HL-60 (cell line): ENCODE measurements around the gene KCNH1.

ENCODE experiments used
- DNase-seq, 2 experiments: peaks; one replicate each; pipeline ENCODE4 v3.0.0-alpha.2; 2010 to 2020; ENCODE audit warnings: low read depth in 1 of 2, low spot score in 1 of 2
- H3K27ac ChIP-seq: fragments of 250-450 bp; sonication (Bioruptor Pico); replicated peaks from 2 replicates; pipeline ENCODE4 v1.5.1; 2020; ENCODE audit warnings: mild to moderate bottlenecking, moderate library complexity
- H3K27me3 ChIP-seq: fragments of 250-450 bp; sonication (Bioruptor Pico); 2 replicates; pipeline ENCODE4 v1.5.1; 2021; ENCODE audit warnings: mild to moderate bottlenecking, moderate library complexity; ENCODE audit not compliant: insufficient read depth, poor library complexity, severe bottlenecking
- H3K4me3 ChIP-seq: replicated peaks from 2 replicates; pipeline ENCODE4 v1.5.1; 2011; ENCODE audit warnings: mild to moderate bottlenecking, control low read depth, low read length; ENCODE audit not compliant: insufficient read depth
- GABPA ChIP-seq: IDR thresholded peaks from 2 replicates; pipeline ENCODE4 v1.6.1; 2012; ENCODE audit warnings: low read depth
- POLR2AphosphoS5 ChIP-seq: IDR thresholded peaks from 2 replicates; pipeline ENCODE4 v1.6.1; 2012; ENCODE audit warnings: low read depth
- SPI1 ChIP-seq: IDR thresholded peaks from 2 replicates; pipeline ENCODE4 v1.6.1; 2012; ENCODE audit warnings: low read depth, mild to moderate bottlenecking, borderline replicate concordance
- TF ChIP-seq, protein P1 (sequence below): IDR thresholded peaks from 2 replicates; pipeline ENCODE4 v1.6.1; 2012; ENCODE audit warnings: low read depth; ENCODE audit not compliant: insufficient replicate concordance
- TF ChIP-seq, protein P2 (sequence below): IDR thresholded peaks from one replicate; pipeline ENCODE4 v1.5.1; 2011; ENCODE audit warnings: low read length, control low read depth, inconsistent platforms; ENCODE audit not compliant: insufficient read depth

Gene KCNH1

DNA sequence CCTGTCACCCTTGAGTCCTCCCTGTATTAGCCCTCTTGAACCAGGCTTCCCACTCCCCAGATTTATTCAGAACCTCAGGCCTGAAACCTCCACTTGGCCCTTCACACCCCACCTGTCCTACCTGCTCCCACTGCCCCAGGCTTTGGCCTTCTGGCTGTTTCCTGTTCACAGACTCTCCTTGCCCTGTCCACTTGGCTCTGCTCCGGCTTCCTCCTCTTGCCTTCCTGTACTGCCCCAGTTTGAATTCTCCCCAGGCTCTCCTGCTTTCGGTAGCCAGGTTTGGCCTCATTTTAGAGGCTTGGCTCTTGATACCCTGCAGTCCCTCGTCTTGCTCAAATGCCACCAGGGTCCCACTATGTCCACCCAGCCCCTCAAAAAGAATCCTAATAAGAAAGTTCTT is 385.2 kb downstream of the KCNH1 start:
- Histone ChIP-seq H3K27me3 (no peaks in the 10 kb centered on the region), H3K4me3 (no peak overlapping the region), H3K27ac (no peak overlapping the region)
- TF ChIP-seq SPI1 (no peak), GABPA (no peak), POLR2AphosphoS5 (no peak)
- TF ChIP-seq, protein P1, sequence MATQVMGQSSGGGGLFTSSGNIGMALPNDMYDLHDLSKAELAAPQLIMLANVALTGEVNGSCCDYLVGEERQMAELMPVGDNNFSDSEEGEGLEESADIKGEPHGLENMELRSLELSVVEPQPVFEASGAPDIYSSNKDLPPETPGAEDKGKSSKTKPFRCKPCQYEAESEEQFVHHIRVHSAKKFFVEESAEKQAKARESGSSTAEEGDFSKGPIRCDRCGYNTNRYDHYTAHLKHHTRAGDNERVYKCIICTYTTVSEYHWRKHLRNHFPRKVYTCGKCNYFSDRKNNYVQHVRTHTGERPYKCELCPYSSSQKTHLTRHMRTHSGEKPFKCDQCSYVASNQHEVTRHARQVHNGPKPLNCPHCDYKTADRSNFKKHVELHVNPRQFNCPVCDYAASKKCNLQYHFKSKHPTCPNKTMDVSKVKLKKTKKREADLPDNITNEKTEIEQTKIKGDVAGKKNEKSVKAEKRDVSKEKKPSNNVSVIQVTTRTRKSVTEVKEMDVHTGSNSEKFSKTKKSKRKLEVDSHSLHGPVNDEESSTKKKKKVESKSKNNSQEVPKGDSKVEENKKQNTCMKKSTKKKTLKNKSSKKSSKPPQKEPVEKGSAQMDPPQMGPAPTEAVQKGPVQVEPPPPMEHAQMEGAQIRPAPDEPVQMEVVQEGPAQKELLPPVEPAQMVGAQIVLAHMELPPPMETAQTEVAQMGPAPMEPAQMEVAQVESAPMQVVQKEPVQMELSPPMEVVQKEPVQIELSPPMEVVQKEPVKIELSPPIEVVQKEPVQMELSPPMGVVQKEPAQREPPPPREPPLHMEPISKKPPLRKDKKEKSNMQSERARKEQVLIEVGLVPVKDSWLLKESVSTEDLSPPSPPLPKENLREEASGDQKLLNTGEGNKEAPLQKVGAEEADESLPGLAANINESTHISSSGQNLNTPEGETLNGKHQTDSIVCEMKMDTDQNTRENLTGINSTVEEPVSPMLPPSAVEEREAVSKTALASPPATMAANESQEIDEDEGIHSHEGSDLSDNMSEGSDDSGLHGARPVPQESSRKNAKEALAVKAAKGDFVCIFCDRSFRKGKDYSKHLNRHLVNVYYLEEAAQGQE, result no peak
- TF ChIP-seq, protein P2, sequence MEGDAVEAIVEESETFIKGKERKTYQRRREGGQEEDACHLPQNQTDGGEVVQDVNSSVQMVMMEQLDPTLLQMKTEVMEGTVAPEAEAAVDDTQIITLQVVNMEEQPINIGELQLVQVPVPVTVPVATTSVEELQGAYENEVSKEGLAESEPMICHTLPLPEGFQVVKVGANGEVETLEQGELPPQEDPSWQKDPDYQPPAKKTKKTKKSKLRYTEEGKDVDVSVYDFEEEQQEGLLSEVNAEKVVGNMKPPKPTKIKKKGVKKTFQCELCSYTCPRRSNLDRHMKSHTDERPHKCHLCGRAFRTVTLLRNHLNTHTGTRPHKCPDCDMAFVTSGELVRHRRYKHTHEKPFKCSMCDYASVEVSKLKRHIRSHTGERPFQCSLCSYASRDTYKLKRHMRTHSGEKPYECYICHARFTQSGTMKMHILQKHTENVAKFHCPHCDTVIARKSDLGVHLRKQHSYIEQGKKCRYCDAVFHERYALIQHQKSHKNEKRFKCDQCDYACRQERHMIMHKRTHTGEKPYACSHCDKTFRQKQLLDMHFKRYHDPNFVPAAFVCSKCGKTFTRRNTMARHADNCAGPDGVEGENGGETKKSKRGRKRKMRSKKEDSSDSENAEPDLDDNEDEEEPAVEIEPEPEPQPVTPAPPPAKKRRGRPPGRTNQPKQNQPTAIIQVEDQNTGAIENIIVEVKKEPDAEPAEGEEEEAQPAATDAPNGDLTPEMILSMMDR, result no peak
- no peak for DNase-seq

DNA sequence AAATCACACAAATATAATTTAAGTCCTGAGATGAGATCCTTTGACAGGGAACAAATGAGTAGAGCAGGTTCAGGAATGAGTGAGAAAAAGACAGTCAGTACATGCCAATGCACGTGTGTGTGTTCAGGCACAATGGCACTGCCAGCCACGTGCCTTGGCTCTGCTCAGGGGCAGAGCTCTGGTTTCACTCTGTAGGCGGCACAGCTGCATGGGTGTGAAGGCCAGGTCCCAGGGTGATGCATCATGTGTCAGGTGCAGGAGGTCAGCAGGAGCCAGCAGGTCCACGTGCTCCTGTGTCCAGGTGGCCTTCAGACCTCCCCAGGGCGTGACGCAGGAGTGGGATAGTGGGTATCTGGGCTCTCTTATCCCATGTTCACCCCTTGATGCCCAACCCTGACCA is 386.1 kb downstream of the KCNH1 start:
- Histone ChIP-seq H3K4me3 (no peak overlapping the region), H3K27me3 (no peaks in the 10 kb centered on the region), H3K27ac (no peak overlapping the region)
- no peak for TF ChIP-seq GABPA
- TF ChIP-seq, protein P1, result no peak
- TF ChIP-seq, protein P2, result no peak
- no peak for TF ChIP-seq SPI1
- TF ChIP-seq POLR2AphosphoS5, result no peak
- no peak for DNase-seq

DNA sequence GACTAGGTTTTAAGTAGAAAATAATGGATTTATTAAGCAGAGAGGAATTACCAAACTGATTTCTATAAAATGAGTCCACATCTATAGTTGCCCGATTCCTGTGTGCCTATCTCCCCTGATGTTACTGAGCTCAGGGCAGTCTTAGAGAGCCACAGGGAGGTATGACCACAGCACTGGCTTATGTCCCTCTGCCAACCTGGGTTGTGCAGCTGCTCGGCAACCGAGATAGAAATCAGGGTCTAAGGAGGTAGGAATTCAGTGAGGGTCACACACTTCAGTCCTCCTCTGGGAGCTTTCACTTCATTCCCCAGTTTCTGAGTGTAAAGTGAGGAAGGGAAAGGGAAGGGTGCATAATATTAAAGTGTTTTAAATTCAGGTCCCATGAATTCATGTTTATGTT is 386.8 kb downstream of the KCNH1 start:
- no peak for DNase-seq
- no peak overlapping the region for H3K4me3 ChIP-seq
- H3K27me3 ChIP-seq, result no peaks in the 10 kb centered on the region
- no peak overlapping the region for H3K27ac ChIP-seq
- TF ChIP-seq, protein P2, result no peak

DNA sequence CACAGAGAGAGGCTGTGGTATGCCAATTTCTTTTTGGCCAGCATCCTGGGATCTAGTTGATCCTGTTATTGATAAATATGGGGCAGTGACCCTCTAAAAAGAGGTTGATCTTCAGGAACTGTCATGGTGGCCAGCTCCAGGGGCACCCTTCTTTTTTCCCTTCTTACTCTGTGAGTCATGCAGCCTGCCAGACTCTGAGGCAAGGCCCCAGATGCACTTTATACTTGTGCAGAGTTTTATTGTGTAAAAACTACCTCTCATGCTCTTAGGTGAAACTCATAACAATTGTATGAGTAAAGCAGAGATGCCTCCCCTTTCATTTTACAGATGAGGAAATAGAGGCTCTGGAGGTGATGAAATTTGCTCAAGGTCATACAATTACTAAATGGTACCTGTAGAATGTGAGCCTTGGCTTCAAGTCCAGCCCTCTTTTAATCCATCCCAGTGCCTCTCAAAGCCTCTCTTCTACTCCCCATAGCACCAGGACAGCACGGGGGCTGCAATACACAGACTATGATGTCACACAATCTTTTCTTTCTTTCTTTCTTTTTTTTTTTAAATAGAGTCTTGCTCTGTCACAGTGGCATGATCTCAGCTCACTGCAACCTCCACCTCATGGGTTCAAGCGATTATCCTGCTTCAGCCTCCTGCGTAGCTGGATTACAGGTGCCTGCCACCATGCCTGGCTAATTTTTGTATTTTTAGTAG is 387.8 kb downstream of the KCNH1 start:
- no peak for TF ChIP-seq SPI1
- TF ChIP-seq POLR2AphosphoS5, result no peak
- TF ChIP-seq, protein P2, result no peak
- TF ChIP-seq, protein P1, result no peak
- no peak for TF ChIP-seq GABPA
- Histone ChIP-seq H3K27me3 (no peaks in the 10 kb centered on the region), H3K27ac (no peak overlapping the region), H3K4me3 (no peak overlapping the region)
- no peak for DNase-seq
